ENCODE data around the gene XRCC2. TPM values are rescaled to one million over a fixed set of nuclear protein-coding genes. Genes with fewer than 3 reads are reported as not detected.

Gene XRCC2
- total and polyA plus RNA-seq, 2 of the 4 experiments (the other 2 are of a cell fraction), result 2.2 to 3.6 TPM

Small RNA genes within 50 kb of the gene (microRNA-seq; reads per million reads assigned to microRNA genes)
- not detected for gene RF00568 (ENCODE audit: insufficient read depth, insufficient read length)

Small RNA genes within 50 kb of the gene (small RNA-seq; reads per million reads assigned to genes)
- 0 reads per million in 5 experiments for gene RF00568

Other genes starting within 250 kb of the XRCC2 start
- gene KMT2C, start 240.1 kb downstream of the XRCC2 start, total RNA-seq (2012; rRNA removed), result 23.3 and 24.4 TPM in 2 replicates
- gene KMT2C, start 240.1 kb downstream of the XRCC2 start, polyA plus RNA-seq (2012; rRNA removed), result 7.3 and 8.0 TPM in 2 replicates
- gene ACTR3B, start 83.6 kb upstream of the XRCC2 start, total RNA-seq (2012; rRNA removed), result 3.0 and 4.2 TPM in 2 replicates
- gene ACTR3B, start 83.6 kb upstream of the XRCC2 start, polyA plus RNA-seq (2012; rRNA removed), result 5.0 and 6.1 TPM in 2 replicates

Data from IMR-90 (cell line).